Femur (tissue), 1 donor: Measurements from ENCODE around the gene RHBDL1.

ENCODE experiments used
- DNase-seq: peaks from one replicate; pipeline ENCODE4 v3.0.0-alpha.2; 2017

The RHBDL1 gene

DNA sequence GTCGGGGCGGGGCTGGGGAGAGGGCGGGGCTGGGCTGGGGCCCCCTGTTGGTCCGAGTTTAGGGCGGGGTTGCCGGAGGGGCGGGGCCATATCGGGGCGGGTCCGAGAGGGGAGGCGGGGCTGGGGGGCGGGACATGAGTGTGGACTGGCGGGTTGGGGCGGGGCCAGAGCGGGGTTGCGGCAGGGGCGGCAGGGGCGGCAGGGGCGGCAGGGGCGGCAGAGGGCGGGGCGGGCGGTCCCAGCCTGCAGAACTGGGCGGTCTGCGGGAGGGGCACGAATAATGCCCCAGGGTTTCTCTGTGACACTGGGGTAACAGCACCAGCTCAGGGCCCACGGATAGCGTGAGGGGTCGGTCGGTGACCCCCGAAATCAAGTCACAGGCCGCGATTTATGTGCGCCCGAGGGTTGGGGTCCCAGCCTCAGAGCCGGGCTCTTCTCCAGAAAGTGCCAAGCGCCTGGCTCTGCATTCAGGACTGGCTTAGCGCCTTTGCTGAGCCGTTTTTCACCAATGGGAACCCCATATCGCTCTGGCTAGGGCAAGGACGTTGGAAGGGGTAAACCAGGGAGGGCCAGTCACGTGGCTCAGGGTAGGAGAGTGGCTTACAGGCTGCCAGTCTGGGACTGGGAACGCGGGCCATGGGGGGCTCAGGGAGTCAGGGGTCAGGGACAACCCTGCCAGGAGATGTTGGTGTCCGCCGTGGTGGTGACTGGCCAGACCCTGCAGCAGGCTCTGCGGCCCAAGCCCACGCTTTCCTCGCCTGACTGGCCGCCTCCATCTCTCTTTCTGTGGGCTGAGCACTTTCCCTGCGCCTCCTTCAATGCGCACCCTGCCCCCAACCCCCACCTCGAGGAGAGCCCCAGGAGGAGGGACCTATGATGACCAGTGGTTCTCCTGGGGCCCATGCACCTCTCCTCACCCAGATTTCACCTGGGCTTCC is 38.1 kb upstream of the RHBDL1 start:
- DNase-seq, result peak; percentile 95

DNA sequence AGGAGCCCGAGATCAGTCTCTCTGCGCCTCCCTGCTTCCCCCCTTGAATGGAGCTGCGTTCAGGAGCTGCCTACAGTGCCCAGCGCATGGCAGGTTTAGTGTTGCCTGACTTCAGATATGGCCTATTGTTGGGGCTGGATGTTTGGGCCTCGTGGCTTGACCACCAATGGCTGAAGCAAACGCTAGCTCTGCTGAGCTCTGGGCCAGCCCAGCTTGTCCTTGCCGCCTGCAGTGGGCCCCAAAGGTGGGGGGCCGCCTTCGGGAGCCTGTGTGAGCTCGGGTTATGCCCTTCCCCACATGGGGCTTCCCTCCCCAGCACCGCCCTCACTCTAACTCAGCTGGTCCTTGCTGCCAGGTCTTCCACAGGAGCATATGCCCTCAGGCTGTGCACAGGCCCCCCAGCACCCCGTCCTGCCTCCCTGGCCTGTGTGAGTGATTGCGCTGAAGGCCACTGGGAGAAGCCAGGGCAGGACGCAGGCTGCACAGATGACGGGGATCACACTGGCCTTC is 37.4 kb upstream of the RHBDL1 start:
- DNase-seq, result peak; percentile 30

DNA sequence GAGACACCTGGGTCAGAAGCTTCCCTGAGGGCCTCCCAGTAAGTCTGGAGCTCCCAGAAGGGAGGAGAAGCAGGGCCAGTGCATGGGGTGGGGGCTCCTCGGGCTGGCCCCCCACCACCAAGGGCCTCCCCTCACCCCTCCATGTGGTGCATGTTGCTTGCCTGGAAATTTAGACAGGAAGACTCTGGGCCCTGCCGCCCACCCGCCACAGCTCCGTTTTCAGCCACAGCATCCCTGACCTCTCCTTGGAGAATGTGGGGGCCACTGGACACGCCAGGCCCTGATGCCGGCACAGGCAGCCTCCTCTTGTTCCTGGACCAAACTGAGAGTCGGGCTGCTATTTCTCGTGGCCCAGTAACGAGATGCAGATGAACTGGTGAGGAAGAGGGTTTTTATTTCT is 36.6 kb upstream of the RHBDL1 start:
- DNase-seq, result no peak

DNA sequence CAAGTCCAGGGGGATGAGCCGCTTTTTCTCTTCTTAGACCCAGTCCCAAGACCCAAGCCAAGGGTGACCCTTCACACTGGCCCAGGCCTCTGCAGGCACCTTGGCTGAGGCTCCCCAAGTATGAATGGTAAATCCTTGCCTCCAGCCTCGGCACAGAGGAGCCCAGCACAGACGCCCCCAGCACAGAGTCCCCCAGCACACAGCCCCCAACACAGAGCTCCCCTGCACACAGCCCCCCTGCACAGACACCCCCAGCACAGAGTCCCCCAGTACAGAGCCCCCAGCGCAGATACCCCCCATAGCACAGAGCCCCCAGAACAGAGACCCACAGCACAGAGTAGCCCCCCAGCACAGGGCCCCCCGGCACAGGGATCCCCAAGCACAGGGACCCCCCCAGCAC is 34.9 kb upstream of the RHBDL1 start:
- no peak for DNase-seq

DNA sequence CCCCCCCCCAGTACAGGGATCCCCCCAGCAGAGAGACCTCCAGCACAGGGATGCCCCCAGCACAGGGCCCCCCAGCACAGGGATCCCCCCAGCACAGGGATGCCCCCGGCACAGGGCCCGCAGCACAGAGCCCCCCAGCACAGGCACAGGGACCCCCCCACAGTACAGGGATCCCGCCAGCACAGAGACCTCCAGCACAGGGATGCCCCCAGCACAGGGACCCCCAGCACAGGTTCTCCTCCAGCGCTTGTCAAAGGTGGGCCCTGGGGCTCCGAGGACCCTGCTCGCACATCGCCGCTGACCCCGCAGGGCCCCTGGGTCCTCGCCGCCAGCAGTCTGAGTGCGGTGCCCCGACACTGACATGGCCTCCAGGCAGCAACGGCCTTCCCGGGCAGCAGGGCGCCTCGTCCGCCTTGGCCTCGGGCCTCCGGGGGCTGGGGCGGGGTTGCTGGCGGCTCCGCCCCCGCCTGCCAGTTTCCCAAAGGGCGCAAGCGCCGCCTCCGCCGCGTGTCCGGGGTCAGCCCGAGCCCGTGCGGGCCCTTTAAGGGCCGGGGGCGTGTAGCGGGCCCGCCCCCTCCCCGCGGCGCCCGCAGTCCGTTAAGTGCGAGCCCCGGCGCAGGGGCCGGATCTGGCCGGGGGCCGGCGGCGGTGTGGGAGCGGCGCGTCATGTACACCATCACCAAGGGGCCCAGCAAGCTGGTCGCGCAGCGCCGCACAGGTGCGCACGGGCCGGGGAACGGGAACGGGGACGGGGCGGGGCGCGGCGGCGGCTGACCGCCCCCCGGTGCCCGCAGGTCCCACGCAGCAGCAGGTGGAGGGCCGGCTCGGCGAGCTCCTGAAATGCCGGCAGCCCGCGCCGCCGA is 33.9 kb upstream of the RHBDL1 start, which contains the start of gene MCRIP2:
TSS of gene MCRIP2 (plus strand) at position 503 of the 863 bp plus-strand sequence. CDS start at position 667, 164 bp downstream.
- DNase-seq, result peak; percentile 85

DNA sequence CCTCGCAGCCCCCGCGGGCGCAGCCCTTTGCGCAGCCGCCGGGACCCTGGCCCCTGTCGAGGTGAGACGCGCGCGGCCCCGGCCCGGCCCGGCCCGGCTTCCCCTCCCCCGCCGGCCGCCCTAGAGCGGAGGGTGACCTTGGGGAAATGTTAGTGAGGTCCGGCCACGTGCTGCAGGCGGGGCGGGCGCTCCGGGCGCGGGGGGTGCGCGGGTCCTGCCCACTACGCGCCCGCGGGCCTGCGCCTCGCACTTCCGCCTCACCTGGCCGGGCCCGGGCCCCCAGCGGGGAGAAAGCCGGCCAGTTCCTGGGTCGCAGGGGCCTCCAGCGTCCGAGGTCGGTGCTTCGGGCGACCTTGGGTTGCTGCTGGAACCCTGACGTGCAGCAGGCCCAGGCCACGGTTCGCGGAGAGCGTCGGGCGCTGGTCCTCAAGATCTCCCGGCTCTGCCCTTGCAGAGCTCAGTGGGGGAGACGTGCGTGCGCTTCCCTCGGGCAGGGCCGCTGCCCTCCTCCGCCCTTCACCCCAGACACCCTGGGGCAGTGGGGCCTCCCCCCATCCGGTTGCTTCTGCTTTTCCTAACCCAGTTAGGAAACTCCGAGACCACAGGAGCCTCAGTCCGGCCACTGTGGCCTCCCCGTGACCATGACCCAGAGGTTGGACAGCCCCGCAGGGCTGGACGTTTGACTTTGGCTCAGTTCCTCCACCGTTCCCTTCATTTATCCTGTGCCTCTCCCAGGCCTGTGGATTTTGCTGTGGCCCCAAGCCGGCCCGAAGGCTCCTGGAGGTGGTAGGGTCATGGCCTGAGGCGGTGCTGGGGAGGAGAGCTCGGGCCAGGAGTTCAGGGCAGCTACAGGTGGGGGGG is 33.1 kb upstream of the RHBDL1 start:
- peak; percentile 44 for DNase-seq

DNA sequence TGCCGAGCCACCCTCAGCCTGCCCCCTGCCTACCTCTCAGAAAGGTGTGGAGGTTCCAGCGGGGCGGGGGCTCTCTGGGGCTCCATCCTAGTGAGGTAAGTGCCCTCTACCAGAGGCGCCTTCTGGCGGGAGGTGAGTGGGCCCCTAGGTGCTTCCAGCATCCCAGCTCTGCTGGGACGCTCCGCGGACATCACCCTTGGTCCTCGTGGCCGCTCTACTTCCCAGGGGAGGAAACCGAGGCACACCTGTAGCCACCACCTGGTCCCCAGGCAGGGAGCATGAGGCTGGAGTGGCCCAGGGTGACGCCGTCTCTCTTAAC is 32.5 kb upstream of the RHBDL1 start:
- no peak for DNase-seq

DNA sequence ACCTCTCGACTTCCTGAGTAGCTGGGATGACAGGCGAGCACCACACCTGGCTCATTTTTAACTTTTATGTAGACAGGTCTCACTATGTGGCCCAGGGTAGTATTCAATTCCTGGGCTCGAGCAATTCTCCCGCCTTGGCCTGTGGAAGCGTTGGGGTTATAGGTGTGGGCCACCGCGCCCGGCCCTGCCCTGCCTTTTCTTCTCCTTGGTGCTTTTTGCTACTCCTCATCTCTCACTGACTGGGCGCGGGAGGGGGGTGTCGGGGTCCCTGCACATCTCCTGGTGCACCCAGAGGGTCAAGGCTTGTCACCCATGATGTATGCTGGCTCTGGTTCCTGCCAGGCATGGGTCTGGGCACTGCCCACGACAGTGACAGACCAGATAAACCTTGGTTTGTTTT is 30.9 kb upstream of the RHBDL1 start:
- no peak for DNase-seq

DNA sequence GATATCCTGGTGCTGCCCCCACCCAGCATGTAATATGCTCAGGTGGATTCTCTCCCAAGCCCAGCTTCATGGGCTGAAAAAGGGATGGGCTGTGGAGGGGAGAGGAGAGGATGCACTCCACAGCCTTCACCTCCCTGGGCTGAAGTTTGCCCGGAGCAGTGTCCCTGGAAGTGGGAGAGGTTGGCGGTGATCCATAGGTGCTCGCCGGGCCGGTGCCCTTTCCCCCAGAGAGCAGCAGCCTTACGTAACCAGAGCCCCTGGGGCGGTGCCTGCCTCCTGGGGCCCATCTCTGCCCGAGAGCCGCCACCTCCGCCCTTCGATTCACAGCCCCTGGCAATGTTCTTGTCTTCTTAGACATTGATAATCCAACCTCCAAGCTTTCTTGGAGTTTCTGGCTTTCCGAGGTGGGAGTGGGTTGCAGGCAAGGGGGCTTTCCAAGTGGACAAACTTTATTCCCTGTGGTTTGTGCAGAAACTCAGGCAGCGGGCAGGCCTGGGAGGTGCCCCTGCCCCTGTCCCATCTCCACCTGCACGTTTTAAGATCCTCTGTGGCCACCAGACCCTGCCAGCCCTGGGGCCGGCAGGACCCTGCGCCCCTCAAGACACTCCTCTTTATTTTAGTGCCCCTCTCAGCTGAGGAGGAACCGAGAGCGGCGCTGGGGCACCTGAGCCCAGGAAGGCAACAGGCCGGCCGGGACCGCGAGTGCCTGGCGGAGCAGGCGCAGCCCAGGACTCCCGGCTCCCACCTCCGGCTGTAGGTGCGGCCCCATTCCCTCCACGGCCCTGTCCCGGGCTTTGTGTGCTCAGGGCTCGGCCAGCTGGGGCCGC is 29.4 kb upstream of the RHBDL1 start:
- DNase-seq, result no peak

DNA sequence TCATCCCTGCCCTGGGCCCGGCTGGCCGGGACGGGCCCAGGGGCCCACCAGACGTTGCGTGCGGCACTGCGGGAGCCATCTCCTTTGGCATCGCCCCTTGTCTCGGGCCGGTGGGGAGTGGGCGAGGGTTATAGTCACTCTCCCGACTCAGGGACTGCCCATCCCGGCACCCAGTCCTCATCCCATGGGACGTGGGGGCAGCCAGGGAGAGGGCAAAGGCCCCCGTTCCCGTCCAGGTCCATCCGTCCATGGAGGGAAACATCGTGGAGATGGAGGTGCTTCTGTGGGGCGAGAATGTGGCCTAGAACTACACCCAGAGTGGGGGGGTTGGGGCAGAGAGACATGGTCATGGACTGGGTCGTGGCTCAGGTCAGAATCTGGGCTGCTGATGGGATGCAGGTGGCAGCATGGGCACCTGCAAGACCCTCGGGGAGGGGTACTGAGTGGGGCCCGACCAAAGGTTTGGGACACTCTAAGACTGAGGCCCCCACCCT is 28.7 kb upstream of the RHBDL1 start:
- DNase-seq, result no peak

DNA sequence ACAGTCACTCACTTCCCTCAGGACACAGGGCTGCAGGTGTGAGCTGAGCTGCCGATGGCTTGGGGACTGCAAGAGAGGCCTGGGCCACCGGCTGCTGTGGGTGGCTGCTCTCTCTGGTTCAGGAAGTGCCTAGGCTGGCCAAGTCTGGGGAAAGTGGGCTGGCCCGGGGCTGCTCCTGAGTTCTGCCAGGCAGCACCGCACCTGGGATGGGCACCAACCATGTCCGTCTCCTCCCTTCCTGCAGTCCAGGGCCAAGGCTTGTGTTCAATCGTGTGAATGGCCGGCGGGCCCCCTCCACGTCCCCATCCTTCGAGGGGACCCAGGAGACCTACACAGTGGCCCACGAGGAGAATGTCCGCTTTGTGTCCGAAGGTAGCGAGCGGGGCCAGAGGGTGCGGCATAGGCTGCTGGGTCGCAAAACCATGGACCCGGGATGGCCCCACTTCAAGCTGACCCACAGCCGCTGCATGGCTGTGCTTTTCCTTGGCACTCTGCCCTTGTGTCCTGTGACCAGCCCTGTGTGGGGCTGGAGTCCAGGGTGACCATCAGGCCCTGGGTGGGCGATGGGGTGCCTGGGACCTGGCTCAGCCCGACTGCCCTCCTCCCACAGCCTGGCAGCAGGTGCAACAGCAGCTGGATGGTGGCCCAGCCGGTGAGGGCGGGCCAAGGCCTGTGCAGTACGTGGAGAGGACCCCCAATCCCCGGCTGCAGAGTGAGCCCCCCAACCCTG is 28.1 kb upstream of the RHBDL1 start:
- no peak for DNase-seq

DNA sequence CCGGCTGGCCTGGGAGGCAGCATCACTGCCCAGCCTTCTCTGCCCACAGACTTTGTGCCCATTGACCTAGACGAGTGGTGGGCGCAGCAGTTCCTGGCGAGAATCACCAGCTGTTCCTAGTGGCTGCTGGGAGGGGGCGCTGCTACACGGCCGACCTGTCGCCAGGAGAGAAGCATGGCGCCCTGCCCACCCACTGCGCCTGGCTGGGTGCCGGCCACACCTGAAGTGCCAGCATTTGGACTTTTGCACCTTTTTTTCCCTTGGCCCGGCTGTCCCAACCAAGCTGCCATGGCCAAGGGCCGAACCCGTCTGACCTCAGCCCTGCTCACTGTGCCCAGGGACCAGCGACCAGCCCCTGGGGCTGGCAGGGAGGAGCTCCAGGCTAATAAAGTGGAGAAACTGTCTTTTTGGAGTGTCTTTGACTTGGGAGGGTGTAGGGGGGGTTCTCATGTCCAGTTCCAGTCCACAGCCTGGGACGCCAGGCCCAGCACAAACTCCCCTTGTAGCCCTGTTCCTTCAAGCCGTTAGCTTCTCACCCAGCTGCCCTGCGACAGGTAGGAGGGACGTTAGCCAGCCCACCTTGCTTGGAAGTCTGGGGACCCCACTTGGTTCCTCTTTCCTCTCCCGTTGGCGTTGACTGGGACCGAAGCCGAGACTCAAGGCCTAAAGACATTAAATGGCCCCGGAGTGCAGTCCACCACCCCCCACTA is 27.2 kb upstream of the RHBDL1 start:
- no peak for DNase-seq

DNA sequence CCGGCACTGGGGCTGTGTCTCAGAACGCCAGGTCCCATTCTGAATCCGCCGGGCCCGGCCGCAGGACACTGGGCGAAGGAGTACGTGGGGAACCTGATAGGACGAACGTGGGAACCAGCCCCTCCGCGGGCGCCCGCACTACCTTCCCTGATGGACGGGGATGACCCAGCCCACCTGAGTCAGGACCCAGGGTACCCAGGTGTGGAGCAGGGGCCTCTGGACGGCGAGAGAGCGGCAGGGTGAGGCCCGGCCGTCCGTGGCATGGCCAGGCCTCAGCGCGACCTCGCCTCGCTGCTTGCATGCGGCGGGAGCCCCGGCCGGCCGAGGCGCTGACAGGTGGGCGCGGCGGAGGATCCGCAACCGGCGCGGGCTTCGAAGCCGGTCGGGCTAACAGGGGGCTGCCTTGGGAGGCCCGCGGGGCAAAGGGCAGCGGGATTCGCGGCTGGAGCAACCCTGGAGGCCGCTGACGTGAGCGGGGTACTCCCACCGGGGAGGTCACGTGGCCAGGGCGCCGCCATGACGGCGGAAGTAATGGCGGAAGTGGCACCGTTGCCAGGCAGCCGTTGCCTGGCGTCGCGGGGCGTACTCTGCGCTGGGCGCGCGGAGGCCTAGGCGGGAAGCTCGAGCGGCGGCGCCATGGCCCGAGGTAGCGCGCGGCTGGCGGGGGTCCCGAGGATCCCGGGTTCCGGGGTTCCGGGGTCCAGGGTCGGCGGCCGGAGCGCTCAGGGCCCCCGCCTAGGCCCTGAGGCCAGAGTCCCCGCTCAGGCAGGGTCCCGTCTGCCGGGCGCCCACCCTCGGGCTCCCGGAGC is 26.5 kb upstream of the RHBDL1 start, which contains the start of gene WDR90:
TSS of gene WDR90 (plus strand) at position 585 of the 809 bp plus-strand sequence. CDS start at position 637, 52 bp downstream.
- peak; percentile 95 for DNase-seq

DNA sequence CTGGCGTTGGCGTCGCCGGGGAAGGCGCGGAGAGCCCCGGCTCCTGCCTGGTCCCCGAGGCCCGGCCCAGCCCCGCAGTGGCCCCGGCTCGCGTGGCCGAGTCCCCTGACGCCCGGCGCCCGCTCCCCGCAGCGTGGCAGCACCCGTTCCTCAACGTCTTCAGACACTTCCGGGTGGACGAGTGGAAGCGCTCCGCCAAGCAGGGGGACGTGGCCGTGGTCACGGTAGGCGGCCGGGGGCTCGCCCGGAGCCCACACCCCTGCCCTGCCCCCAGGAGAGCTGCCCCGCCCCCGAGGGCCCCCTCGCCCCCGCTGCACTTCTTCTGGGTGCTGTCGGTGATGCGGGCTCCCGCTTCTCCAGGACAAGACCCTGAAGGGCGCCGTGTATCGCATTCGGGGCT is 25.8 kb upstream of the RHBDL1 start:
- DNase-seq, result no peak

DNA sequence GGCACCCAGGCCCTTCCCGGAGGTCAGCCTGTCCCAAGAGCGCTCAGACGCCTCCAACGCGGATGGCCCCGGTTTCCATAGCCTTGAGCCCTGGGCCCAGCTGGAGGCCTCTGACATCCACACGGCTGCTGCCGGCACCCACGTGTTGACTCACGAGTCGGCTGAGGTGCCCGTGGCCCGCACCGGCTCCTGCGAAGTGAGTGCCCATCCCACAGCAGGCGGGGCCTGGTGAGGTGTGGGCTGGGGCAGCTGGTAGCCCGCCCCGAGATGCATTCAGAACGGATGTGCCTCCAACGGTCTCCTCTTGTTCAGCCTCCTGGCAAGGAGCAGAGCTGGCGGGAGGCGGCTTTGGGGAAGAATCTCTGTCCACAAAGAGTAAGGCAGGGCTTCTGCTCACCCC is 23.6 kb upstream of the RHBDL1 start:
- no peak for DNase-seq

DNA sequence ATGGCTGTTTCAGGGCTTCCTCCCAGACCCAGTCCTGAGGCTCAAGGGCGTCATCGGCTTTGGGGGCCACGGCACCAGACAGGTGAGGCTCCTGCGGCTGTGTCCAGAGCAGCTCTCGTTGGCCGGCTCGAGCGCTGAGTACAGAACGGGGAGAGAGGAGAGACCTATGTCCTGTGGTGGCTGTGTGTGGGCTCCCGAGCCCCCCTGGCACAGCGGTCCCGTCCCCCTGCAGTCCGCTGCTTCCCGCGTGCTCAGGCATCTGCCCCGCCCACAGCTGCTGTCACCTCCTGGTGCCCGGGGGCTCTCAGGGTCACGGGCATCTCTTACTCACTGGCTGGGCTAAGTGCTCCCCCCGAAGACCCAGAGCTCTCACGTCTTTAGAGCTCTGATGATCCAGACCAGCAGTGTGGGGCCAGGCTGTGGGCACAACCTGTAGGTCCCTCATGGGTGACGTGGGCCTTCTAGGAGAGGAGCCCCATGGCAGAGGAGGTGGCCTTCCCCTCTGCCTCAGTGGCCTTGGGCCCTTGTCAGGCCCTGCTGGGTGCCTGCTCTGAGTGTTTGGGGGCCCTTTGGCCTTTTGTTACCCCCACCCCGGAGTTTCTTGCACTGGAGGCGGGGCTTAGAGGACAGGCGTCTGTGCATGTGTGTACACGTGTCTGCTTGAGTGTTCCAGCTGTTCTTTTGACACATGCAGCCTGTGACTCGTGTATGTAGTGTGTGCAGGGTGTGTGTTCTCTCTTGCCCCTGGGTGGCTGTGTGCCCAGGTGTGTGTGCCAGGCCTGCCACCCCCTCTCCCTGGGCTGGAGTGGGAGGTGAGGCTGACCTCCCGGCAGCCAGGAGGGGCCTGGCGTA is 22.8 kb upstream of the RHBDL1 start:
- DNase-seq, result no peak

DNA sequence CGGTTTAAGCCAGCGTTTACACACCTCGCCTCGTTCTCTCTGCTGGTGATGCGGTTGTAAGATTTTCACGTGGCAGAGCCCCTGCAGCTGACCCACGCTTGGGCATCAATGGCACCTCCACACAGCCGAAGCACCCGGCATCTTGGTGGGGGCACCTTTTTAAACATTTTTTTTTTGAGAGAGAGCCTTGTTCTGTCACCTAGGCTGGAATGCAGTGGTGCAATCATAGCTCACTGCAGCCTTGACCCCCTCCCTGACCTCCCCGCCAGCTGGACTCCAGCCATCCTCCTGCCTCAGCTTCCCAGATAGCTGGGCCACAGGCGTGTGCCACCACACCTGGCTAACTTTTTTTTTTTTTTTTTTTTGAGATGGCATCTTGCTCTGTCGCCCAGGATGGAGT is 21.4 kb upstream of the RHBDL1 start:
- DNase-seq, result no peak

DNA sequence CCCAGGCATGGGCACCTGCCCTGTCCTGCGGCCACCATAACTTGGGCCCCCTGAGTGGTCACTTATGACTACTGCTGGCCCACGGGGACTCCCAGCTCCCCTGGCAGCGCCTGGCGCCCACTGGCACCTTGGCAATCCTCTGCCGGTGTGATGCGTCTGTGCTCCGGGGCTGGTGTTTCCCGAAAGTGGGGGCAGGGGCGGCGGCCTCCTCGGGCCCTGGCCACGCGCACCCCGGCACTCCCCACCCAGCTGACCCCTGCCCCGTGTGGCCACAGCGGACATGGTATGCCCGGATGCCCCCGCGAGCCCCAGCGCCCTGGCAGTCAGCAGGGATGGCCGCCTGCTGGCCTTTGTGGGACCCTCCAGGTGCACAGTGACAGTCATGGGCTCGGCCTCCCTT is 18.0 kb upstream of the RHBDL1 start:
- no peak for DNase-seq
